GM12872 (cell line): ENCODE results near the gene FNDC11.

ENCODE experiments used
- TF ChIP-seq, protein P1 (sequence below): IDR thresholded peaks from 3 replicates; pipeline ENCODE4 v1.5.1; 2011; ENCODE audit warnings: low read depth, mild to moderate bottlenecking, low read length, moderate library complexity; ENCODE audit not compliant: insufficient read depth

The FNDC11 gene

DNA sequence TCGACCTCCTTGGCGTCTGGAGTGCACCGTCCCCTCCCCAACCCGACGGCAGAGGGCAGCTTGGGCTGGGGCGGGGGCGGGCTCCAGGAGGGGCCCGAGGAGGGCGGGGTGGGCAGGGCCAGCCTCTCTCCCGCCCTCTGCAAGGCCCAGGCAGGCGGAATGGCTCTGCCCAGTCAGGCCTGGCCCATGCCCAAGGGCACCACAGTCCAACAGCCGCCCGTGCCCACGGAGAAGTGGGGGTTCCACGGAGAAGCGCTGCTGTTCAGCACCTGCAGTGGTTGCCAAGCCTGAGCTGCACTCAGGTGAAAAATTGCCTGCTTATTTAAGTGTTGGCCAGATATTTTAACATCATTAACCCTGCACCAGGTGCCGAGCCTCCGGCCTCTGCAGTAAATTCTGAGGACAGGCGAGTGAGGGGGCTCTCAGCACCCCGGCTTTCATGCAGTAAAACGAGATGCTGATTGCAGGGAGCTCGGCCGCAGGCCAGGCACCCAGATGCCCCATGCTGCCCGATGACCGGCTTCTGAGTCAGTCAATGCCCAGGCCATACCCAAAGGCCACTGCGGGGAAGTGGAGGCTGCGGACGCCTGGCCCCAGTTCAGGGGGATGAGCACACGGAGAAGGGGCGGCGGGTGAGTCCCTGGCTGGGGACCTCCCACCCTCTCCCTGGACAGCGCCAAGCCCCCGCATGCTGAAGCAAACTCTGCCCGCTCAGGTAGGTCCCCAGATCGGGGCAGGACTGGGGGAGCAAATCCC is 6.1 kb upstream of the FNDC11 start, which contains the start of gene SRMS:
SRMS (minus strand) TSS at position 25 of the 756 bp plus-strand sequence. CDS start 286 bp downstream, outside the sequence.
- TF ChIP-seq, protein P1, sequence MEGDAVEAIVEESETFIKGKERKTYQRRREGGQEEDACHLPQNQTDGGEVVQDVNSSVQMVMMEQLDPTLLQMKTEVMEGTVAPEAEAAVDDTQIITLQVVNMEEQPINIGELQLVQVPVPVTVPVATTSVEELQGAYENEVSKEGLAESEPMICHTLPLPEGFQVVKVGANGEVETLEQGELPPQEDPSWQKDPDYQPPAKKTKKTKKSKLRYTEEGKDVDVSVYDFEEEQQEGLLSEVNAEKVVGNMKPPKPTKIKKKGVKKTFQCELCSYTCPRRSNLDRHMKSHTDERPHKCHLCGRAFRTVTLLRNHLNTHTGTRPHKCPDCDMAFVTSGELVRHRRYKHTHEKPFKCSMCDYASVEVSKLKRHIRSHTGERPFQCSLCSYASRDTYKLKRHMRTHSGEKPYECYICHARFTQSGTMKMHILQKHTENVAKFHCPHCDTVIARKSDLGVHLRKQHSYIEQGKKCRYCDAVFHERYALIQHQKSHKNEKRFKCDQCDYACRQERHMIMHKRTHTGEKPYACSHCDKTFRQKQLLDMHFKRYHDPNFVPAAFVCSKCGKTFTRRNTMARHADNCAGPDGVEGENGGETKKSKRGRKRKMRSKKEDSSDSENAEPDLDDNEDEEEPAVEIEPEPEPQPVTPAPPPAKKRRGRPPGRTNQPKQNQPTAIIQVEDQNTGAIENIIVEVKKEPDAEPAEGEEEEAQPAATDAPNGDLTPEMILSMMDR, result no peak

DNA sequence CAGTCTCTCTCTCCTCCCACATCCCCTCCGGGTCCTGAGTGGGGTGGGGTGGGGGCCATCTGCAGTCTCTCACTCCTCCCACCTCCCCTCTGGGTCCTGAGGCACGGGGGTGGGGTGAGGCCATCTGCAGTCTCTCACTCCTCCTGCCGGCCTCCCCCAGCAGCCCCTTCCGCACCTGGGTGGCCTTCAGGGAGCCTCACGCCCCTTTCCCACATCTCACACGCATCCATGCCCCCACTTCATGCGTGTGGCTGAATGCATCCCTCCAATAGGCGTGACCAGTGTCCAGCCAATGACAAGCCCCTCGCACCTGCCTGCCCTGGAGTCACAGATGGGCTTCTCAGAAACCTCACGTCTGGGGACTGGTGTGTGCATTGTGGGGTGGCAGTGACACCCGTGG is 5.4 kb upstream of the FNDC11 start:
- TF ChIP-seq, protein P1, result no peak

DNA sequence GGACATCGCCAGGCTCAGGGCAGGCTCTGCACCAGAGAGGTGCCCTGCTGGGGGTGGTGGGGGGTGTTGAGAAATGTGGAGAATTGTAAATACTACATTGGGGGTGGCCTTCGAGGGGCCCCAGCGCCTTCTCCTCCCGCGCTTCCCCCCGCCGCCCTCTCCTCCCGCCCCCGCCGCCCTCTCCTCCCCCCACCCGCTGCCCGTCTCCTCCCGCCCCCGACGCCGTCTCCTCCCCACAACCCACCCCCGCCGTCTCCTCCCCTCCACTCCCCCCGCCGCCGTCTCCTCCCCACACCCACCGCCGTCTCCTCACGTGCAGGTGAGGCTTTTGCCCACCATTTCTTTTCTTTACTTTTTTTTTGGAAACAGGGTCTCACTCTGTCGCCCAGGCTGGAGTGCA is 4.9 kb upstream of the FNDC11 start:
- TF ChIP-seq, protein P1, result no peak

DNA sequence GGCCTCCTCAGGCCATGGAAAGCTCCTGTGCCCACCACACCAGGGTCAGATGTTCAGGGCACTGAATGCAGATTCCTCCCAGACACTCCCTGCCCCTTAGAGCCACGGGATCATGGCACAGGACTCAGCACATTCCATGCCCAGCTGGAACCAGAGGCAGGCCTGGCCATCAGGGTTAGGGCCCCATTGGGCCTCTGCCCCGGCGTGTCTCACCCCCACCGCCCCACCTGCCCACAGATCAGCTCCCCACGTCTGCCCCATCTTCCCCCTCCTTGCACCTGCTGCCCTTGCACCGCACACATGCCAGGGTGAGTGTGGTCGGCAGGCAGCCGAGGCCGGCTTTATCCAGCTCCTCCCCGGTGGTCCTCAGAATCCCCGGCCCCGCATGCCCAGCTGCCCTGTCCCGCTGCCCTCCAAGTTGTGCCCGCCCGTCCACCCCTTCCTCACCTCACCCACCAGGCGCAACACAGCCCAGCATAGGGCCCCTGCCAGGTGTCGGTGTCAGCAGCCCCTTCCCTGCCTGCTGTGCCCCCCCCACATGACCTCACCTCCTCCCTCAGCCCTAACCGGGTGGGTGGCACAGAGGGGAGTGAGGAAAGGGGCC is 4.2 kb upstream of the FNDC11 start:
- TF ChIP-seq, protein P1, result no peak

DNA sequence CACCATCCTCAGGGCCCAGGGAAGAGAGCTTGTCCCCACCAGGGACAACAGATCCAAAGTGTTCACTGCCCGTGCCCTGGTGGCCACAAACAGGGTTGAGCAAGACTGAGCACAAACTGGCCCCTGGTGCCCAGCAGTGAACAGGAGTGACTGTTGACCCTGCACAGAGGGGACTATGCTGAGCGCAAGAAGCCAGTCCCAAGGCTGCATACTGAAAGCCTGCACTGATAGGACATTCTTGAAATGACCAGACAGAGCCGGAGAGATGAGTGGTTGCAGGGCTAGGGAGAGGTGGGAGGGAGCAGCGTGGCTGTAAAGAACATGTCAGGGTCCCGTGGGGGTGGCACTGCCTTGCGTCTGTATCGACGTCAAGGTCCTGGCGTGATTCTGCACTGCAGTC is 2.9 kb upstream of the FNDC11 start:
- TF ChIP-seq, protein P1, result no peak

DNA sequence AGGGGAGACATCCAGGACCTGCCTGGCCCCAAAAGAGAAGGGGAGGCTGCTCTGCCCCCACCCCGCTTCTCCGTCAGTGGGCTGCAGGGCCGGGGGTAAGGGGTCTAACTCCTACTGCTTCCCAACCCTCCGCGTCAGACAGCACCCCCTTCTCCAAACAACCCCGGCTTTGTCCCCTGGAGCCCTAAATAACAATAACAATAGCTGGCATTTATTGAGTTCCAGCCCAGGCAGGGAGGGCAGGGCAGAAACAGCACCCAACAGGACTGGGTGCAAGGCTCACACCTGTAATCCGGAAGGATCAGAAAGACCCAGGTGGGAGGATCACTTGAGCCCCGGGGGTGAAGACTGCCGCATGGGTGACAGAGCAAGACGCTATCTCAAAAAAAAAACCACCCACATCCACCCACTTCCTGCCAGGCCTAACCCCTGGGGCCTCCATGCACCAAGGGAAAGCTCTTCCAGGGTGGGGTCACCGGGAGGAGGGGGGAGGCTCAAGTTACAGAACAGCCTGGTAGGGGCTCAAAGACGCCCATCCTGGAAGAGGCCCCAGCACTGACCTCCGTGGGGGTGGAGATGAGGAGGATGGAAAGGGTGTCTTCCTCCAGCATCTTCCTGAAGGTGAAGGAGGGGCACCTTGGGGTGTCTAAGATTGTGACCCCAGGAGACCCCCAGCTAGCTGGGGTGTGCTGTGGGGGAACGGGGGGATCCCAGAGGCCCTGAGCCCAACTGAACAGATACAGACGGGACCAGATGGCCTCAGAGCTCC is 1.3 kb upstream of the FNDC11 start:
- TF ChIP-seq, protein P1, result no peak

DNA sequence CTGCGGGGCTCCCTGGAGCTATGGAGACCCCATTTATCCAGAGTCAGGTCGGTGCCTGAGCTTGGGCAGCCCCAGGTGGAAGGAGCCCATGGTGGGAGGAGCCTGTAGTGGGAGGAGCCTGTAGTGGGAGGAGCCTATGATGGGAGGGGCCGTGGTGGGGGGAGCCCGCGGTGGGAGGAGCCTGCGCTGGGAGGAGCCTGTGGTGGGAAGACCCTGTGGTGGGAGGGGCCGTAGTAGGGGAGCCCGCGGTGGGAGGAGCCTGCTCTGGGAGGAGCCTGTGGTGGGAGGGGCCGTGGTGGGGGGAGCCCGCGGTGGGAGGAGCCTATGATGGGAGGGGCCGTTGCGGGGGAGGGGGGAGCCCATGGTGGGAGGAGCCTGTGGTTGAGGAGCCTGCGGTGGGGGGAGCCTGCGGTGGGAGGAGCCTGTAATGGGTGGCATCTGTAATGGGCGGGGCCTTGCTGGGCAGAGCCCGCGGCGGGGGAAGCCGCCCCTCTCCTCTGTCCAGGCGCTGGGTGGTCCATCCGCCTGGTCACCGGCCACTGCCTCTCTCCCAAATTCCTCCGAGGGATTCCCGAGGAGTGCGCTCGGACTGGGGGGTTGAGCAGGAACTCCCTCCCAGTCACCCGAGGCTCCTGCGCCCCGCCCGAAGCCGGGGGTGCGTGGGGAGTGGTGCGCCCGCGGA is 567 bp upstream of the FNDC11 start:
- TF ChIP-seq, protein P1, result no peak
